ENCODE measurements around the gene RASIP1. TPM values are rescaled to one million over a fixed set of nuclear protein-coding genes. Genes with fewer than 3 reads are reported as not detected.

The RASIP1 gene
- total and polyA plus RNA-seq, 10 donors, result 15.1 to 78.1 (median 40.9) TPM

GRCh38 chr19:48674216-48674809 is 66.1 kb downstream of the RASIP1 start:
- peaks cover 7 to 19% (median 13%) of the 10 kb centered on the region in 6 donors for H3K4me1 ChIP-seq
- H3K27ac ChIP-seq, result peak overlapping the region in 6 of 8 donors; percentile 58 to 77 (median 70)
- no peak for DNase-seq
- no peaks in the 10 kb centered on the region for H3K9me3 ChIP-seq
- no peaks in the 10 kb centered on the region for H3K36me3 ChIP-seq
- intact Hi-C loops (cut with DNase I; ENCODE audit: low total_unique reads), result no loop called here
- 88 to 93% (median 91%) methylated on average over 7 to 19 of the region's 19 CpGs for WGBS, 5 donors
- no peak overlapping the region for H3K4me3 ChIP-seq
- H3K27me3 ChIP-seq (replicated peaks in 1 of 7), result no peaks in the 10 kb centered on the region
- TF ChIP-seq POLR2AphosphoS5 (IDR thresholded peaks at IDR 0.05) (no peak), POLR2A (IDR thresholded peaks at IDR 0.05) (no peak)
- TF ChIP-seq, protein P1, sequence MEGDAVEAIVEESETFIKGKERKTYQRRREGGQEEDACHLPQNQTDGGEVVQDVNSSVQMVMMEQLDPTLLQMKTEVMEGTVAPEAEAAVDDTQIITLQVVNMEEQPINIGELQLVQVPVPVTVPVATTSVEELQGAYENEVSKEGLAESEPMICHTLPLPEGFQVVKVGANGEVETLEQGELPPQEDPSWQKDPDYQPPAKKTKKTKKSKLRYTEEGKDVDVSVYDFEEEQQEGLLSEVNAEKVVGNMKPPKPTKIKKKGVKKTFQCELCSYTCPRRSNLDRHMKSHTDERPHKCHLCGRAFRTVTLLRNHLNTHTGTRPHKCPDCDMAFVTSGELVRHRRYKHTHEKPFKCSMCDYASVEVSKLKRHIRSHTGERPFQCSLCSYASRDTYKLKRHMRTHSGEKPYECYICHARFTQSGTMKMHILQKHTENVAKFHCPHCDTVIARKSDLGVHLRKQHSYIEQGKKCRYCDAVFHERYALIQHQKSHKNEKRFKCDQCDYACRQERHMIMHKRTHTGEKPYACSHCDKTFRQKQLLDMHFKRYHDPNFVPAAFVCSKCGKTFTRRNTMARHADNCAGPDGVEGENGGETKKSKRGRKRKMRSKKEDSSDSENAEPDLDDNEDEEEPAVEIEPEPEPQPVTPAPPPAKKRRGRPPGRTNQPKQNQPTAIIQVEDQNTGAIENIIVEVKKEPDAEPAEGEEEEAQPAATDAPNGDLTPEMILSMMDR (IDR thresholded peaks at IDR 0.05 in 8 of 11, conservative IDR thresholded peaks at IDR 0.05 in 3 of 11), result no peak

- Histone ChIP-seq H3K27me3 (replicated peaks in 1 of 7) (no peaks in the 10 kb centered on the region), H3K27ac (no peak overlapping the region), H3K36me3 (no peaks in the 10 kb centered on the region), H3K9me3 (no peaks in the 10 kb centered on the region), H3K4me3 (no peak overlapping the region), H3K4me1 (peaks cover 7 to 19% (median 13%) of the 10 kb centered on the region in 6 donors)
- intact Hi-C loops (cut with DNase I; ENCODE audit: low total_unique reads), result no loop called here
- 78 to 87% (median 83%) methylated on average over 23 to 25 of the region's 25 CpGs for WGBS, 5 donors
- no peak for TF ChIP-seq POLR2AphosphoS5 (IDR thresholded peaks at IDR 0.05)
- TF ChIP-seq, protein P1 (IDR thresholded peaks at IDR 0.05 in 8 of 11, conservative IDR thresholded peaks at IDR 0.05 in 3 of 11), result no peak
- no peak for TF ChIP-seq POLR2A (IDR thresholded peaks at IDR 0.05)
- DNase-seq, result no peak
These were observed 66.8 kb downstream of the RASIP1 start for GRCh38 chr19:48673436-48674100.

DNA sequence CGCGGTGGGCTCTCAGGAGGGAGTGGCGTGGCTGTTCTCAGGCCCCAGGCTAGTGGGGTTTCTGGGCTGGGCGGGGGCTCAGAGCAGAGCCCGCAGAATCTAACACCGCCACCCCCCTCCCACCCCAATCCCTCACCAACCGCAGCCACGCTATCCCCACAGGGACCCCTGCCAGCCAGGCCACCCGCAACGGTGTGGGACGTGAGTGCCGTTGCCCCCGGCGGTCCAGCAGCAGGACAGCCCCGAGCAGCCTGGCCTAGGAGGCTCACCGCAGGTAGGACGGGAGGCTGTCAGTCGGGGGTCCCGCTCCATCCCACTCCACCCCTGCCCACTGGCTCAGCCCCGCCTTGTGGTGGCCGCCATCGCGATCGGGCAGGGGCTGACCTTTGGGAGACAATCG is 67.4 kb downstream of the RASIP1 start, which contains the start of gene NTN5:
Gene NTN5 (minus strand): TSS at position 24 of the 400 bp plus-strand sequence. CDS start 2,031 bp downstream, outside the sequence.
- intact Hi-C loops (cut with DNase I; ENCODE audit: low total_unique reads), result no loop called here
- no peak for DNase-seq
- no peaks in the 10 kb centered on the region for H3K36me3 ChIP-seq
- no peaks in the 10 kb centered on the region for H3K9me3 ChIP-seq
- H3K4me3 ChIP-seq, result no peak within 1 kb of the TSS
- H3K27me3 ChIP-seq (replicated peaks in 1 of 7), result no peaks in the 10 kb centered on the region
- TF ChIP-seq POLR2A (IDR thresholded peaks at IDR 0.05), result no peak
- TF ChIP-seq, protein P1 (IDR thresholded peaks at IDR 0.05 in 8 of 11, conservative IDR thresholded peaks at IDR 0.05 in 3 of 11), result no peak
- TF ChIP-seq POLR2AphosphoS5 (IDR thresholded peaks at IDR 0.05), result no peak
- WGBS, 5 donors, result 76 to 91% (median 89%) methylated on average over 5 to 25 of the region's 25 CpGs
- peaks cover 7 to 19% (median 13%) of the 10 kb centered on the region in 6 donors for H3K4me1 ChIP-seq
- no peak within 1 kb of the TSS for H3K27ac ChIP-seq

- H3K4me3 ChIP-seq, result no peak overlapping the region
- H3K27ac ChIP-seq, result no peak overlapping the region
- intact Hi-C loops (cut with DNase I; ENCODE audit: low total_unique reads), result no loop called here
- no peaks in the 10 kb centered on the region for H3K27me3 ChIP-seq (replicated peaks in 1 of 7)
- WGBS, 5 donors, result 78 to 91% (median 83%) methylated on average over 6 to 10 of the region's 10 CpGs
- TF ChIP-seq POLR2A (IDR thresholded peaks at IDR 0.05) (no peak), POLR2AphosphoS5 (IDR thresholded peaks at IDR 0.05) (no peak)
- TF ChIP-seq, protein P1 (IDR thresholded peaks at IDR 0.05 in 8 of 11, conservative IDR thresholded peaks at IDR 0.05 in 3 of 11), result no peak
- no peaks in the 10 kb centered on the region for H3K36me3 ChIP-seq
- no peaks in the 10 kb centered on the region for H3K9me3 ChIP-seq
- peaks cover 7 to 19% (median 13%) of the 10 kb centered on the region in 6 donors for H3K4me1 ChIP-seq
- DNase-seq, result no peak
These were observed 68.9 kb downstream of the RASIP1 start for GRCh38 chr19:48671446-48671995.

Data from spleen (tissue), 11 donors.